AG10803 (cell line): Measurements from ENCODE around the gene L1CAM.

Experiments
- DNase-seq: peaks from one replicate; pipeline ENCODE4 v3.0.0; 2010; ENCODE audit warnings: low read depth
- H3K4me3 ChIP-seq: 2 replicates; pipeline ENCODE4 v1.5.1; 2011; ENCODE audit warnings: mild to moderate bottlenecking, low read length, control low read depth
- CTCF ChIP-seq: conservative IDR thresholded peaks from 2 replicates; pipeline ENCODE4 v1.5.1; 2011; ENCODE audit warnings: mild to moderate bottlenecking, low read length, control low read depth, inconsistent platforms

Gene L1CAM

GRCh38 chrX:153924149-153924861, 38.3 kb upstream of the L1CAM start:
- TF ChIP-seq CTCF, result no peak; the same call in none of the 2 replicates
- peak; percentile 49 for DNase-seq
- H3K4me3 ChIP-seq, result no peak overlapping the region

GRCh38 chrX:153922932-153923857, 37.2 kb upstream of the L1CAM start:
- TF ChIP-seq CTCF, result peak; percentile 61
- no peak overlapping the region for H3K4me3 ChIP-seq
- peak; percentile 46 for DNase-seq

- TF ChIP-seq CTCF, result no peak
- H3K4me3 ChIP-seq, result no peak overlapping the region
- no peak for DNase-seq
Measured at GRCh38 chrX:153921511-153922446, 35.8 kb upstream of the L1CAM start.

- DNase-seq, result no peak
- TF ChIP-seq CTCF, result no peak
- no peak overlapping the region for H3K4me3 ChIP-seq
Measured at GRCh38 chrX:153921070-153921469, 35.1 kb upstream of the L1CAM start.

GRCh38 chrX:153920546-153920945, 34.6 kb upstream of the L1CAM start:
- no peak for DNase-seq
- no peak for TF ChIP-seq CTCF
- no peak overlapping the region for H3K4me3 ChIP-seq

GRCh38 chrX:153919281-153919680, 33.3 kb upstream of the L1CAM start:
- DNase-seq, result no peak
- TF ChIP-seq CTCF, result no peak
- no peak overlapping the region for H3K4me3 ChIP-seq
